Posterior cingulate gyrus (tissue), 11 donors: ENCODE data around the gene USP28.
"Not testable (repeated sequence)": the region's sequence is repeated elsewhere in the genome, so short reads cannot be mapped to it uniquely, and the experiment has no call there.

Experiments
- DNase-seq, 10 donors: peaks; one replicate each; pipeline versions ENCODE4 v3.0.0 to v3.0.0-alpha.2; 2020 to 2021; ENCODE audit warnings: mixed read lengths in 3 of 10
- intact Hi-C: fragments of 100-400 bp; cut with DNase I; formaldehyde crosslinking; loops from one replicate; pipeline ENCODE4 v1.15.1; 2023

Gene USP28

DNA sequence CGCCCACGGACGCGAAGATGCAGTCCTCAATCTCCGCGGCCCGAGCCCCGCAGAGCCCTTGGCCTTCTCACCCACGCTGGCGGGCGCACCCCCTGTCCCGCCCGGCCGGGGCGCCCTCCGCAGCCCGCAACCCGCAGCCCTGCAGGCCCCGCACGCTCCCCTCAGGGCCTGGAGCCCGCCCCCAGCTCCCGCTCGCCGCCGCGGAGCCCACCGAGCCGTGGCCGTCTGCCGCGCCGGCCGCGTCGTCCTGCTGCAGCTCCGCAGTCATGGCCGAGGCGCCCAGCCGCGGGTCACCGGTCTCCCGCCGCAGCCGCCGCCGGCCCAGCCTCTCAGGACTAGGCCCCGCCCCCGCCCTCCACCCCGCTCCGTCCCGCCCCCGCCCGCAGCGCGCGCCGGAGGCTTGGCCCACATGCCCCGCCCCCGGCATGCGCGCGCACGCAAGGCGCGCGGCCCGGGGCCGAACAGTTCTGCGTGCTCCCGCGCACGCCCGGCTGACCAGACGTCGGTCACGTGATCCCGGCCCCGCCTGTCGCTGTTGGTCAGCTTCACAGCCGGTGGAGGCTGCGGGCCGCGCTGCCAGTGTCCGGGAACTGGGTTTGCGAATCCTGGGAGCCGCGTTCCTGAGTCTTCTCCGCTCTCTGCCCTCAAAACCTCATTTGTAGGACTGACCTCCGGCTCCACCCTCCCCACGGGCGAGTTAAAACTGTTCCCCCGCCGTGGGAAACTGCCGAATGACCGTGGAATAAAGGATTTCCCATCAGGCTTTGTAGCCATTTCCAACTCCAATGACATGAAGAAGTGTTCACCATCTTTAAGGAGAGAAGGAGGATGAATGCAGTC lies at the start of gene USP28:
Gene USP28, minus strand, starts transcription at position 339 of the 840 bp plus-strand sequence. Its CDS starts 71 bp downstream, at position 268.
- DNase-seq: peak; percentile 95 to 100 (median 98)
- intact Hi-C loops: loop anchor here (2.0 to 10.0 kb wide), 3 partner anchors 103 to 289 kb away; partner anchors contain the start of genes ZBTB16 and ZW10

GRCh38 chr11:113923572-113923971 lies 48.2 kb upstream of the USP28 start:
- no peak for DNase-seq

DNA sequence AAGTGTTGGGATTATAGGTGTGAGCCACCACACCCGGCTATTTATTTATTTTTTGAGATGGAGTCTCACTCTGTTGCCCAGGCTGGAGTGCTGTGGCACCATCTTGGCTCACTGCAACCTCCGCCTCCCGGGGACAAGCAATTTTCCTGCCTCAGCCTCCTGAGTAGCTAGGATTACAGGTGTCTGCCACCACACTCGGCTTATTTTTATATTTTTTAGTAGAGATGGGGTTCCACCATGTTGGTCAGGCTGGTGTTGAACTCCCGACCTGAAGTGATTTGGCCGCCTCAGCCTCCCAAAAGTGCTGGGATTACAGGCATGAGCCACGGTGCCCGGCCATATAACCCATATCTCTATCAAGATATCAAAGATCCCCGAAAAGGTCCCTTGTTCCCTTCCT lies 36.1 kb upstream of the USP28 start:
- intact Hi-C loops, DNase-seq: not testable (repeated sequence)

More at GRCh38 chr11:113923572-113923971, 48.2 kb upstream of the USP28 start:
- intact Hi-C loops: no loop called here

GRCh38 chr11:113908098-113908497 lies 32.7 kb upstream of the USP28 start:
- intact Hi-C loops: no loop called here
- no peak for DNase-seq

- no peak for DNase-seq
- intact Hi-C loops: no loop called here
Measured at GRCh38 chr11:113907681-113908080, 32.3 kb upstream of the USP28 start.

DNA sequence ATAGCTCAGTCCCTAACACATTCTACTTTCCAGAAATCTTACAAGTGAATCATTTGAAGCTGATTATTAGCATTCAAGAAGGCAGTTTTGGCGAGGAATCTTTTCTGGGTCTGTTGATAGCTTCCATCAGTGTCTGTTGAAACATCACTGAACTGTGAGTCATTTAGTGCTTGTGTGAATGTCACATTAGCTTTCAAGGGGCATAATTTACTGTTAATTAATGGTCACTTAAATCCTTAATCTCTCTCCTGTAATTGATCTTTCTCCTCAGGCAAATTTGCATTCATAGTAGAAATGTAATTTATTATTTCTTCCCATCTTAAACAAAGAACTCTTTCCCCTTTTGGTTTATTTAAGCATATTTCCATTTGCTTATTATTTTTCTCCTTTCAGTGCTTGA lies 31.8 kb upstream of the USP28 start:
- no peak for DNase-seq
- intact Hi-C loops: no loop called here

- intact Hi-C loops: no loop called here
- no peak for DNase-seq
Measured at GRCh38 chr11:113906516-113906915, 31.1 kb upstream of the USP28 start.

DNA sequence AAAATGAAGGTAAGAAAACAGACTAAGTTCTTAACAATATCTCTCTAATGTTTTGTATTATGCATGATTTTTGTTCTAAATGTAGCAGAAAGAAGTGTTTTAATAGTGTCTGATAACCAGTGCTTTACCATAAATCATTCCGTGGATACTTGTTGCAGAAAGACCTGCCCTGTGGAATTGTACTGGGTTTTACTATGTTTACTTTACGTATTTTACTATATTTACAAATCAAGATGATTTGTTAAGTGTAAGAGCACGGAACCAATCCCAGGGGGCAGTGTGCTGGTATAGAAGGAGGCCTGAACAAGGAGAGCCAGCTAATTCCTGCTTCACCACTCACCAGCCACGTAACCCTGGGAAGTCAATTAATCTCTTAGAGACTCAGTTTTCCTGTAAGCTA lies 30.7 kb upstream of the USP28 start:
- DNase-seq: no peak
- intact Hi-C loops: no loop called here

DNA sequence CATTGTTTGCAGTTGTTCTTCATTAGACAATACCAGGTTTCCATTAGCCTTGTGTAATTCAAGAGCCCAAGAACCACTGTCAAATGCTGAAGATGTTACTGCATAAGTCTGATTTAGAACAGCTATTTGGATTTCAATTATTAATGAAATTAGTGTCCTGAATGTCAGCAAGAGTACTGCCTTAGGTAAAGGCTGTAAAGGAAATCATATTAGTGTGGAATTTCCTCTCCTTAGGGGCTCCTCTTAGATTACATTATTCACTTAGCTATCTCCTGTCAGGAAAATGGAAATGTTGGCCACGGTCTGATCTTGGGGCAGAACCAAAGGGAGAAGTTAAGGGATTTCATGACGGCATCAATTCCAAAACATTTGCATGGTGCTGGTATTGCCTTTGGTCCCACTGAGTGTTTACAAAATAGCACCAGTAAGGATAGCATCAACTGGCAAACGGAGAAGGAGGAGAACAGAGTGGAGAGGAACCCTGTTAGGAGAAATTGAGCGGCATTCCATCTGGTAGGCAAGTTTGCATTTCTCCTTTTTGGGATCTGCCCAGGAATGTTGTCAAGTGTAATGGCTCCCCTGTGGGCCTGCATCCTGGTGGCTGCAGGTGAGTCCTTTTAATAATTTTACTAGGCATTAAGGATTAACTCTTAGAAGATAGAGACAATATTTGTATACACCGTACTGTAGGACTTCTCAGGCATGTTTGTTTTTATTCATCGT lies 29.2 kb upstream of the USP28 start, which contains the start of gene HTR3B:
Gene HTR3B, plus strand, starts transcription at position 418 of the 723 bp plus-strand sequence. Its CDS starts 138 bp downstream, at position 556.
- intact Hi-C loops: no loop called here
- DNase-seq: no peak

DNA sequence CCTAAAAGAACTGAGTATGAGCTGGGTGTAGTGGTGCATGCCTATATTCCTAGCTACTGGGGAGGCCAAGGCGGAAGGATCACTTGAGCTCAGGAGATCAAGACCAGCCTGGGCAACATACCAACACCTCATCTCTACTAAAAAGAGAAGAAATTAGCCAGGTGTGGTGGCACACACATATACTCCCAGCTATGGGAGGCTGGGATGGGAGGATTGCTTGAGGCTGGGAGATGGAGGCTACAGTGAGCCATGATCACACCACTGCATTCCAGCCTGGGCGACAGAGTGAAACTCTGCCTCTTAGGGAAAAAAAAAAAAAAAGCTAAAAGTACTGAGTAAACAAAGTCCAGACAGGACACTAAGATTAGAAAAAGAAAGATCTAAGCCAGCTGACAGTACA lies 25.8 kb upstream of the USP28 start:
- no peak for DNase-seq

DNA sequence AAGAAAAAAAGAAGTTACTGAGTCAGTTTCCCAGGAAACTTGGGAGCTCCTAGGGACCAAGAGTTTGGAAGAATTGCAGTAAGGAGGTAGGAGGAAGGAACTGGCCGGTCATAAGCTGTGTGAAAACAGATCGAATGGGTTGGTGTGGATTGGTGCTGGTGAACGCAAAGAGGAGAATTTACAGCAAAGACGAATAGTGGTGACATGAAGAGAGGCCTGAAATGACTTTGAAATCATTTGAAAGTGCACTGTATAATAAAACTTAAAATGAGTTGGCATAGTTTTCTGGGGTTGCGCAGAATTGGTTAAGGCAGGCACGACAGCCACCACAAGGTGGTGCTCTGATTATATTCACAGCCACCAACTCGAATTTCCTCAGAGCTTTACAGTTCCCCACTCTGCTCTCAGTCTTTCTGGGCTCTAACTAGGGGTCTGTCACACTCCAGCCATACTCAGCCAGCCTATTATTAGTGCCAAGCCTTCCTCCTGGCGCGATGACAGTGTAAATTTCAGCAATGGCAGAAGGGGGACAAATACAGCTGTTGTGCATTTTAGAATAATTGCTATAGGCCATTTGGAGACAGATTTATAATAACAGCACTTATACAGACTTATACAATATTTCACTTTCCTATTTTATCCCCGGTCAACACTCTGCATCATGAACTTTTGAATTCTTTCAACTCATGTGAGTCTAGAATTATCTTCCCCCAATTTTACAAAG lies 20.9 kb upstream of the USP28 start:
- peak in 6 of 10 donors; percentile 25 to 90 (median 36) for DNase-seq
- intact Hi-C loops: loop anchor here (1.0 to 5.0 kb wide), 3 partner anchors 61 to 365 kb away; no protein-coding TSS in a partner anchor

More for the DNA sequence above, 25.8 kb upstream of the USP28 start:
- intact Hi-C loops: no loop called here

- no peak for DNase-seq
Measured at GRCh38 chr11:113895367-113896155, 20.2 kb upstream of the USP28 start.

GRCh38 chr11:113894421-113894996 lies 19.1 kb upstream of the USP28 start:
- intact Hi-C loops: no loop called here

More at GRCh38 chr11:113895367-113896155, 20.2 kb upstream of the USP28 start:
- intact Hi-C loops: loop anchor here (1.0 to 5.0 kb wide), 3 partner anchors 62 to 366 kb away; no protein-coding TSS in a partner anchor

GRCh38 chr11:113888848-113889247 lies 13.5 kb upstream of the USP28 start:
- intact Hi-C loops: no loop called here
- no peak for DNase-seq

More at GRCh38 chr11:113894421-113894996, 19.1 kb upstream of the USP28 start:
- no peak for DNase-seq

DNA sequence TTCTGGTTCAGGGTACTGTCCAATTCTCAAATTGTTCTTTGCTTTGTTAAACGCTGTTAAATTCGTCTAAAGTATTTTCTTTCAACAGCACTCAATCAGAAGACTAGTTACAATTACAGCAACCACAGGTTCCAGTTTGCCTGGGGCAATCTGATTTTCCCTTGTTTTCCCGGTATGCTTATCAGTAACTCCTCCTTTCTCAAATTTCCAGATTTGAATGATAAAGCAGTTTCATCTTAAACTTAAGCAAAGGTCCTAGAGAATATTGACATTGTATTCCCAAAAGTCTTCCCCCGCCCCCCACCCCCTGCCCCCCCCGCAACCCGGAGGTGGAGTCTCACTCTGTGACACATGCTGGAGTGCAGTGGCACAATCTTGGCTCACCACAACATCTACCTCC lies 10.5 kb upstream of the USP28 start:
- intact Hi-C loops: no loop called here

DNA sequence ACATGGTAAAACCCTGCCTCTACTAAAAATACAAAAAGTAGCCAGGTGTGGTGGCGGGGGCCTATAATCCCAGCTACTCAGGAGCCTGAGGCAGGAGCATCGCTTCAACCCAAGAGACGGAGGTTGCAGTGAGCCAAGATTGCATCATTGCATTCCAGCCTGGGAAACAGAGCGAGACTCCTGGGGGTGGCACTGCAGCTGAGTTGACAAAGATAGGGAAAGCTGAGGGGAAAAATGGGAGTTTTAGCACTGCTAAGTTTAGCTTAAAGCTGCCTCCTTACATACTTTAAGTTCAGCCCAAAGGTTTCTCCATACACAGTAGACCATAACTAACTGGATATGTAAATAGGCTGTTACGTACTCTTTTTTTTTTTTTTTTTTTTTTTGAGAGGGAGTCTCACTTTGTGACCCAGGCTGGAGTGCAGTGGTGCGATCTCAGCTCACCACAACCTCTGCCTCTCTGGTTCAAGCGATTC lies 9.0 kb upstream of the USP28 start:
- intact Hi-C loops: no loop called here

More for the DNA sequence above, 10.5 kb upstream of the USP28 start:
- DNase-seq: no peak

DNA sequence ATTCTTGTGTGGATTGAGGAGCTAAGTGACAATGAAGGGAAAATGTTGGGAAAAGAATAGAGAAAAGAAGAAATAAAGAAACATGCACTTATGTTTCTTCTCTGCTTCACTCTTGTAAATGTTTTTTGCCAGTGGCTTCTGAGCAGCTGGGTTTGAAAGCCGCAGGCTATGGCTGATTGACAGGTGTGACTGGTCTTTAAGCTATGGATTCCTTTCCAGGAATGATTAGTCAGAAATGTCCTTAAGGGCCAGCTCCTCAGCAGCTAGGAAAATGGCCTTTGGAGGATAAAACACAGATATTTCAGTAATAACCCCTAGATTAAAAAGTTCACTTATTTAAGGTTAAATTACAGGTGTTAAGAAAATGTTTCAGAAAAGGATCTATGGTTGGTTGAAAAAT lies 6.5 kb upstream of the USP28 start:
- no peak for DNase-seq
- intact Hi-C loops: no loop called here

More for the DNA sequence above, 9.0 kb upstream of the USP28 start:
- DNase-seq: peak in 1 of 10 donors; percentile 19

DNA sequence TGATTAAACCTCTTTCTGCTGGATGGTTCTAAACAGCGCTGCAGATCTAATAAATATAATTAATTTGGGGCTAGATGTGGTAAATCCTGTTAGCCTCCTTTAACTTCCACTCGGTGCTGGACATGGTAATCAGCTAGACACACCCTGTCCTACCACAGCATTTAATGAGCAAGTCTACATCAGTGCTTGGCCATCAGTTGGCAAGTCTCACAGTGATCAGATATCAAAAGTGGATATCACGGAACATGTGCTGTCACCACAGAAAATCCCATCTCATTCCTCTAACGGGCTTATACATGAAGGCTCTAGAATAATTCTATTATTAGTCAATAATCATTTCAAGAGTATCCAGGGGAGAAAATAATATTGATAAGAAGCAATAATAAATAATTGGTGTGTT lies 5.6 kb upstream of the USP28 start:
- intact Hi-C loops: no loop called here
- no peak for DNase-seq

DNA sequence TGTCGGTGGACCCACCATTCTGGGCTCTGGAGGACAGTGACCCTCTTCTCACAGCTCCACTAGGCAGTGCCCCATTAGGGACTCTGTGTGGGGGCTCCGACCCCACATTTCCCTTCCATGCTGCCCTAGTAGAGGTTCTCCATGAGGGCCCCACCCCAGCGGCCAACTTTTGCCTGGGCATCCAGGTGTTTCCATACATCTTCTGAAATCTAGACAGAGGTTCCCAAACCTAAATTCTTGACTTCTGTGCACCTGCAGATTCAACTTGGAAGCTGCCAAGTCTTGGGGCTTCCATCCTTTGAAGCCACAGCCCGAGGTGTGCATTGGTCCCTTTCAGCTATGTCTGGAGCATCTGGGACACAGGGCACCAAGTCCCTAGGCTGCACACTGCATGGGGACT lies 4.1 kb upstream of the USP28 start:
- intact Hi-C loops: loop anchor here (10.0 kb wide), 1 partner anchor 285 kb away; no protein-coding TSS in a partner anchor
- not testable (repeated sequence) for DNase-seq
